Glomerular endothelial cell (primary cell): ENCODE results near the gene CHIT1. TPM values are rescaled to one million over a fixed set of nuclear protein-coding genes. Genes with fewer than 3 reads are reported as not detected.

ENCODE experiments used
- DNase-seq: peaks from one replicate; pipeline ENCODE4 v3.0.0-alpha.2; 2011; ENCODE audit warnings: low read depth, low spot score; ENCODE audit errors: extremely low read depth
- total RNA-seq: library from RNA; depleted of rRNA; stranded (reverse); fragments of >200 nt; gene quantifications from 2 replicates; pipeline ENCODE4 v1.2.3, GENCODE V29; 2015

The CHIT1 gene
- total RNA-seq, 1 donor from 2014 or later: not detected

- no peak for DNase-seq
Measured at GRCh38 chr1:203196371-203196770, 33.1 kb downstream of the CHIT1 start.

- no peak for DNase-seq
Measured at GRCh38 chr1:203190949-203191348, 38.5 kb downstream of the CHIT1 start.

DNA sequence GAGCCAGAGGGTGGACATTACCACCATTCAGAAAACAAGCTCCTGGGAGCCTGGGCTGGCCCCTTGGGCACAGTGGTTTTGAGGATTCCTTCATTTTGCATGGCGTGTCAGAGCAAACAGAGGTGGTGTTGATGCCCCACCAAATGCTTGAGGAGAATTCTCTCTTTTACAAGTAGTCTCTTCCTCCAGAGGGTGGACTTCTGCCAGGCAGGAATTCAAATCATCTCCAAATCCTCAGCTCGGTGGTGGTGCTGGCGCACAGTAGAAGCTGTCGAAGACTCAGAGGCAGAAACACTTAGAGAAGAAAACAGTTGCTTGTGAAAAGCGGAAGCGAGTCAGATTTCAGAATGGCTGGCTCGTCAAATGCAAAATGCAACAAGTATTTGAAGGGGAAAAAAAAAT lies 39.5 kb downstream of the CHIT1 start:
- DNase-seq: no peak

DNA sequence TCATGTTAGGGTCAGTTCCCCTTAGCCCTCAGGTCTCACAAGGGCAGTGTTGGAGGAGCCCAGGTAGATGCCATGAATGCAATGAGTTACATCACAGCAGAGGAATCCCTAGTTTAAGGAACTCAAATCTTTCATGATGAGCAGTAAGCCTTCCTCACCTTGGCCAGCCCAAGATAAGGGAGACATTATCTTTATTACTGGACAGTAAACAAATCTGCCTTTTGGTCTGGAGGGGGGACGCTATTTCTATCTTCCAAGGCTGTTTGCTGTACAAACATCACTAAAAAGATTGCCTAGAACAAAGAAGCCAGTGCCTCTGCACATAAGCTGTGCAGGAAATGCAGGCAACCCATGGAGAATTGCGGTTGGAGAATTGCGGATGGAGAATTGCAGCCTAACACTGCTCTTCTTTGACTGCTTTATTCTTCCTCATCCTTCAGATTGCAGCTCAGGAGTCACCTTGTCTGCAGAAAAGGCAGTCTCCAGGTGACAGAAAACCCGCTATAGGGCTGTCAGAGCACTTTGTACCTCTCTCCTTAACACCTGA lies 40.7 kb downstream of the CHIT1 start:
- DNase-seq: no peak

- no peak for DNase-seq
Measured at GRCh38 chr1:203187689-203188264, 41.7 kb downstream of the CHIT1 start.

DNA sequence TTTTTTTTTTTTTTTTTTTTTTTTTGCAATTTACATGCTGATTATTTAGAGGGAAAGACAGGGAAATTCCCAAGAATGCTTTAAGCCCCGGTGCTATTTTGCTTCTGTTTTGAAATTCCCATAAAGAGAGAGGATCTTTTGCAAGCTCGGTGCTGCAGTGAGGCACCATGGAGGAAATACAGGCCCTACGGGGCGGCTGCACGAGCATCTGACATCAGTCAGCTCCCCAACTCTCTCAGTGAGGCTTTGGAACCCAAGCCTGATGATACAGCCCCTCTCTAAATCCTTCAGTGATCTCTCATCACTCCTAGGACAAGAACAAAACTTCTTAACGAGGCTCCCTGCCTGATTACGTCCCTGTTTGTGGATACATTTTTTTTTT lies 42.2 kb downstream of the CHIT1 start:
- DNase-seq: no peak

DNA sequence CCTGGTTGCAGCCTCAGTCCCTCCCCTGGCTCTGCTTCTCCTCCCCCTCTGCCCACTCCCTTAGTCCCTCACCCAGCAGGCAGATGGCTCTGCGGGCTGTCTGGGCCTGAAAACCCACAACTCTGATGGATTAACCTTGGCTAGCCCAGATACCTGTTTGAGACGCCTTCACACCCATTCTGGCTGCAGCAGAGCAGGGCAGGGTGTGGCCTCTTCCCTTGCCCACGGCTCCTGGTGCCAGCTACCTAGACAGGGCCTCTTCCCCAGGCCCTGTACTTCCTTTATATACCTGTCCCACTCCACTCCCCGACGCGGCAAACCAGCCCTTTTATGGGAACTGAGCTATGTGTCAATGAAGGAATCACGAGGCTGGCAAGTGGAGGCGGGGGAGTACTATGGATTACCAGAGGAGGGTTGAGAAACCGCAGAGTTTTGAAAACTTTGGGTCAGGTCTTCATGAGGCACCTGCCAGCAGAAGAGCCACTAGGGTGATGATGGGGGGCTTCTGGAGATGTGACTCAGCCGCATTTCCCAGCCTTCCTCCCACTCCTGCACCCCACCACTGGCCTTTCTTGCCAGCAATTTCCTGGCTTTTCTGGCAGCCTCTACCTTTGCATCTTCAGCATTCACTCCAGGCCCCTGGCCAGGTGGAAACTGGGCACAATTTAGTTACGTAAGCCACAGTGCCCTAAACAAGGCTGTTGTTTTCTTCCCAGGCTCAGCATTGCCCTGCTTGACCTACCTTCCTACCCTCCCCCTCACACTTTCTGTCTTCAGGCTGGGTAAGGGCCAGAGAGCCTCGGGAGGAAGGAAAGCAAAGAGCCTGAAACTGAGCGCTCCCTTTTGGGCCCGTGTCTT lies 42.8 kb downstream of the CHIT1 start, which contains the start of gene CHI3L1:
Gene CHI3L1, minus strand, starts transcription at position 259 of the 858 bp plus-strand sequence. Its CDS starts 81 bp downstream, at position 178.
- no peak for DNase-seq

- no peak for DNase-seq
Measured at GRCh38 chr1:203186091-203186445, 43.4 kb downstream of the CHIT1 start.

DNA sequence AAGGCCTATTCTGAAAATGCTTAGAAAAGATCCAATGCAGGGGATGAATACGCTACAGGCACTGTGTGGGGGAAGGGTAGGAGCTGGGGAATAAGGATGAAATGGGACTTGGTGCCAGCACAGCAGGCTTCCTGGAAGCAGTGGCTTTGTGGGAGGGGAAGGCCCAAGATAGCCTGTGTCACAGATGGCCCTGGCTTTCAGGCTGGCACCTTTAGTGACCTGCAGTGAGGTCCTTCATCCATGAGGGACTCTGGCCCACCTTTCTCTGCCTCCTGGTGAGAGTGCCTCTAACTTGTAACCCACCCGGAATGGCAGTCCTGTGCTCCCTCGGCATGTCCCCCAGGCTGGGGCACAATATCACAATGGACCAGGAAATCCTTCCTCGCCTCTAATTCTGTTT lies 43.9 kb downstream of the CHIT1 start:
- DNase-seq: no peak

GRCh38 chr1:203185061-203185461 lies 44.4 kb downstream of the CHIT1 start:
- no peak for DNase-seq

GRCh38 chr1:203184467-203184866 lies 45.0 kb downstream of the CHIT1 start:
- DNase-seq: no peak

DNA sequence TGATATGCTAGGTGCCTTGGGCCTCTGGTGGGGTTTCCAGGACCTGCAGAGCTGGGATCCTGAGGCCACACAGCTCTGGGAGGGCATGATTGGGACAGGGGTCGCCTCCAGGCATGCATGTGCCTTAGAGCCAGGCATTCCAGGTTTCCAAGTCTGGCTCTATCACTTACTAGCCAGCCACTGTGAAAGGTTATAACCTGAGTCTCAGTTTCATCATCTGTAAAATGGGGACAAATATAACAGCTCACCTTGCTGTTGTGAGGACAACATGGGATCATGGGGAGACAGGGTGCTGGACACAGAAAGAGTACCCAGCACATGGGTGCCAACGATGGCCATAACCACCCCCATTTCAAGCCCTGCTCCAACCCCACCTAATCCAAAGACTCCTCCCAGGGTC lies 45.6 kb downstream of the CHIT1 start:
- DNase-seq: no peak

DNA sequence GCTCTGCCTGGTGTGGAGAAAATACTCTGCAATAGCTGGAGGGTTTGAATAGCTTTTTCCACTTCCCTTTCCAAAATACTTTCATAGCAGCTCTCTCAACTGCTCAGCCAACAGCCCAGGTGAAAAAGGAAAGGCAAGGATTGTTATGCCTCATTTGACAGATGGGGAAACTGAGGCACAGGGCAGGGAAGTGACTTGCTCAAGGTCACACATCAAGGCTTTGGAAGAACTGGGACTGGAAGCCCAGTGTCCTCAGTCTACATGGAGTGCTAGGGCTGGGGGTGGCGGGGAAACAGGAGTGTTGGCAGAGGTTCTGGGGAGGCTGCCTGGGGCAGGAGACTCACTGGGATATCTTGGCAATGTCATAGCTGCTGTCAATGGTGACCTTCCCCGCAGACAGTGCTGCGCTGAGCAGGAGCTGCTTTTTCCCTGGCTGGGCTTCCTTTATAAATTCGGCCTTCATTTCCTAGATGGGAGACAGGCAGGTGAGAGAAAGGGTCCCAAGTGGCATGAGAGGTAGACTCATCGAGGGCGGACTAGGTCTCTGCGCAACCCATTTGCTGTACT lies 47.0 kb downstream of the CHIT1 start:
- no peak for DNase-seq

DNA sequence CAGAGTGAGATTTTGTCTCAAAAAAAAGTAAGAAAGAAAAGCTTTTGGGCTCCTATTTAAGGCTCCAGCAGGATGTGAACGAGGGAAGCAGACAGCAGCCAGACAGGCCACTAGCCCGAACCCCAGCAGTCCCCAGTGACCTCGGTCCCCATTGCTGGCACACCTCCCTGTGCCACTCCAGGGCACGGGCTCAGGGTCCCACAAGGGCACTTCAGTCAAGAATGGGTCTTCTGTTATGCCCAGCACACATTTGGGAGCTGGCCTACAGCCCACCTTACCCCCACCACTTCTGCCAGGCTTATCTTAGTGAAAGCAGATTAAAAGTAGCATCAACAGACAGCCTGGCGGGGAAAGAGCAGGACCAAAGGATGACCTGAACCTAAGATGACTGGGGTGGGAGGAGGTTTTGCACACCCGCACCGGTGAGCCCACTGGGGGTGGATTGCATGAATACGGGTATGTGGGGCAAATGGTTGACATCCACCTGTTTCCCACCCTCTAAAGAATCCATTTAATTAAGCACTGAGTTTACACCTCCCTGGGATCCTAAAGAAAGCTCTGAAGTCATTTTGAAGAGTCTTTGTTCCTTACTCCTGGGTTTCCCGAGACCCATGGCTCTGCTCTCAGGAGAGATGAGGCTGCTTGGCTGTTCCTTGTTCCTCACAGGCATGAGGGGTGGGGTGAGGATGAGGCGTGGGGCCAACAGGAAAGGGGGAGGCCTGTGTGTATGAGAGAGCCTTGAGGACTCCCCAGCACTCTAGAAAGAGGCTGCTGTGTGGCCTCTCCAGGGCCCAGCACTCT lies 47.7 kb downstream of the CHIT1 start:
- DNase-seq: no peak

GRCh38 chr1:203180611-203181330 lies 48.7 kb downstream of the CHIT1 start:
- DNase-seq: no peak

- DNase-seq: no peak
Measured at GRCh38 chr1:203179667-203180005, 49.8 kb downstream of the CHIT1 start.

DNA sequence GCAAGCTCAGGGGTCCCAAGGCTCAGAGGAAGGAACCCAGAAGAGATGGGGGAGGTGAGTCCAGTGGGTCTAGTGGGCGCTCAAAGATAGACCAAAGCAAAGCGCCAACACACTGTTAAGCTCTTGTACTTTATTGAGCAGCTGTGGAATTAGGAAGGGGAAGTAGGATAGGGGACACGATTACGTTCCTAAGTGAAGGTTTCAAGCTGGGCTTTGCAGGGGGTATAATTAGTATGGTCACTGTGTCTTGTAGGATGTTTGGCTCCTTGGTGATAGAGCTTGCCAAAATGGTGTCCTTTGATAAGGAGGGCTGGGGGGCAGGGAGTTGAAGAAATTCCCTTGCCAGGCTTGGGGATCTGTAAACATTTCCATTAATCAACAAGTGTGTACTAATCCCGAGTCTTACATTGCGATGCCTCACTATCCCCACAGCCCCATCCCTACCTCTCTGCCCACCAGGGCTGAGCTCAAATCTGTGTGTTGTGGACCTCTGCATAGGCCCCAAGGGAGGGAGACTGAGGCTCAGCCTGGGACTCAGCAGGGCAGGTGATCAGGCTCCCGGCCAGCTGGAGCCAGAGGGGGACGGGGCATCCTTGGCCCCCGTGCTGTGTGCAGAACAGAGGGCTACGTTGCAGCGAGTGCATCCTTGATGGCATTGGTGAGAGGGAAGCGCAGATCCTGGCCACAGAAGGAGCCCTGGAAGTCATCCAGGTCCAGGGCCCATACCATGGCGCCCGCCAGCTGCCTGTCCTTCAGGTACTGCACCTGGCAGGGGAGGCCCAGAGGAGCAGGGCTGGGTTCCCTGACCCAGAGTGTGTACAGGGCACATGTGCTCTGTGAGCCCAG lies 50.4 kb downstream of the CHIT1 start:
- no peak for DNase-seq

- no peak for DNase-seq
Measured at GRCh38 chr1:203178083-203178482, 51.4 kb downstream of the CHIT1 start.

DNA sequence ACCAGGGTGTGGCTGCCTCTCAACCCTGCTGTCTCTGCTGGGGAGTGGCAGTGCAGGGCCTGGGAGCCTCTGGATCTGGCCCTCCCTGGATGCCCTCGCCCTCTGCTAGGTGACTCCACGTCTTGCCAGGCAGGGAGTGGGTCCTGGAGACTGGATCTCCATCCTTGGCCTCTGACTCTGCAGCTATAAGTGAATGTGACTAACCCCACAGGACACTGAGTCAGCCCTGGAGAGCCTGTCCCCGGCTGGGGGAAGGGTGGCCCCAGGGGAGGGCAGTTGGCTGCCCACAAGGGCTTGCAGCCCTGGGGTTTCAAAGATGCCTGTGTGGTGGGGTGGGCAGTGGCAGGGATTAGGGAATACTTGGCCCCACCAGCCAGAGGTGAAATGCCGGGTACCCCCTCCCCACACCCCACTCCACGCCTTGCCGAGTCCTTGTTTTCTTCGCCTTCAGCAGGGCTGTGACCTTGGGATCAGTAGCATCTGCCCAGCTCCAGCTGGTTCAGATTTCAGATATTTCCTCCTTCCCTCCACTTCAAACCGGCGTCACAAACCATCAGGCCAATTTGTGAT lies 51.9 kb downstream of the CHIT1 start:
- DNase-seq: no peak
